NOMO-1 treated with dmso at 0.1 percent for 144 hours (cell line): ENCODE data around the gene AFF2.
A peak's percentile ranks its signal among the peaks of the same experiment; 100 is the strongest.
"Not testable (repeated sequence)": the region's sequence is repeated elsewhere in the genome, so short reads cannot be mapped to it uniquely, and the experiment has no call there.

Experiments
- DNase-seq: peaks from one replicate; lab custom pipeline; 2025; ENCODE audit not compliant: unreplicated experiment; lab: John Stamatoyannopoulos, UW

Gene AFF2

DNA sequence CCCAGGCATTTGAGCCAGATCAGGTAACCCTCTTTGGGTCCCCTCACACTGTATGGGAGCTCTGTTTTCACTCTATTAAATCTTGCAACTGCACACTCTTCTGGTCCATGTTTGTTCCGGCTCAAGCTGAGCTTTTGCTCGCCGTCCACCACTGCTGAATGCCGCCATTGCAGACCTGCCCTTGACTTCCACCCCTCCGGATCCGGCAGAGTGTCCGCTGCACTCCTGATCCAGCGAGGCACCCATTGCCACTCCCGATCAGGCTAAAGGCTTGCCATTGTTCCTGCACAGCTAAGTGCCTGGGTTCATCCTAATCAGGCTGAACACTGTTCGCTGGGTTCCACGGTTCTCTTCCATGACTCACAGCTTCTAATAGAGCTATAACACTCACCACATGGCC lies 406.2 kb downstream of the AFF2 start:
- not testable (repeated sequence) for DNase-seq

- no peak for DNase-seq
These were observed 409.3 kb downstream of the AFF2 start for GRCh38 chrX:148909758-148910157.

GRCh38 chrX:148913971-148914370 lies 413.6 kb downstream of the AFF2 start:
- DNase-seq, result no peak

GRCh38 chrX:148914783-148915182 lies 414.4 kb downstream of the AFF2 start:
- no peak for DNase-seq

GRCh38 chrX:148915474-148915873 lies 415.1 kb downstream of the AFF2 start:
- DNase-seq, result no peak

- DNase-seq, result no peak
These were observed 417.0 kb downstream of the AFF2 start for GRCh38 chrX:148917441-148917840.

- no peak for DNase-seq
These were observed 423.2 kb downstream of the AFF2 start for GRCh38 chrX:148923631-148924030.

GRCh38 chrX:148926371-148926770 lies 426.0 kb downstream of the AFF2 start:
- no peak for DNase-seq

- peak; percentile 20 for DNase-seq
These were observed 428.4 kb downstream of the AFF2 start for GRCh38 chrX:148928811-148929210.

- DNase-seq, result no peak
These were observed 429.3 kb downstream of the AFF2 start for GRCh38 chrX:148929686-148930085.

DNA sequence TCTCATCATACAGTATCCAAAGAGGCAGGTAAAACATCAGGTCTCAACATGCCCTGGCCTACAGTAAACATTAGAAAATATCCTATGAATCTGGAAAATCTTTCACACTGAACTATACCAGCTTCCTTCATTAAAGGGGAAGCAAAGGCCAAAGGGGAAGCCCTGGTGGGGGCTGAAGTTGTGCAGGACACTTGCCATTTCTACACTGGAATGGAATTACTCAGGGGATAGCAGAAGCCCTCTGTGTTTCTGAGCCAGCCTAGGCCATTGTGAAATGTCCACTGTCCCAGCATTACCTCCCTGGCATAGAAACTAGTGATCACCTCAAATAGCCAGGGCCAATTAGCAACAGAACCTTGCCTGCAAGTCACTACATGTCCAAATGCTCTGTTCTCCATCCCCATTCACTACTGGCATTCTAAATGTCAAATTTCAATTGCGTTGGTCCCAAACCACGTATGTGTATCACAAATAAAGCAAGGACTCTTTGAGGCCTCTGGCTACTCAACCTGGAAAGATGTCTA lies 429.9 kb downstream of the AFF2 start:
- DNase-seq, result no peak

DNA sequence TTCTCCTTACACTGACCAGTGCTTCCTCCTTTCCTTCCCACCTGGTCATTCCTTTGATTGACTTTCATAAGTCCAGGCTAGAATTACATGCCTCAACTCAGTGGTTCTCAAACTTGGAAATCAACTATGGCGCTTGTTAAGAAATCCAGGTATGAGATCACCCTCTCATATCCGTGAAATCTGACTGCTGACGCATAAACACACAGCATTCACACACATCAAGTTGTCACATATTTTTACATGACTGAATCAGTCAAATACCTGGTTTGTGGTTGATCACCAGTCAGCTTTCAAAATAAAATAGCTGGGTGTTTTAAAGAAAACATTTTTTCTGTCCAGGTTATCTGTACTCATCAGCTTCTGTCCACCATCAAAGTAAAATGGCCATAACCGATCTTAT lies 433.5 kb downstream of the AFF2 start:
- DNase-seq, result no peak

- no peak for DNase-seq
These were observed 437.9 kb downstream of the AFF2 start for GRCh38 chrX:148938348-148938747.

DNA sequence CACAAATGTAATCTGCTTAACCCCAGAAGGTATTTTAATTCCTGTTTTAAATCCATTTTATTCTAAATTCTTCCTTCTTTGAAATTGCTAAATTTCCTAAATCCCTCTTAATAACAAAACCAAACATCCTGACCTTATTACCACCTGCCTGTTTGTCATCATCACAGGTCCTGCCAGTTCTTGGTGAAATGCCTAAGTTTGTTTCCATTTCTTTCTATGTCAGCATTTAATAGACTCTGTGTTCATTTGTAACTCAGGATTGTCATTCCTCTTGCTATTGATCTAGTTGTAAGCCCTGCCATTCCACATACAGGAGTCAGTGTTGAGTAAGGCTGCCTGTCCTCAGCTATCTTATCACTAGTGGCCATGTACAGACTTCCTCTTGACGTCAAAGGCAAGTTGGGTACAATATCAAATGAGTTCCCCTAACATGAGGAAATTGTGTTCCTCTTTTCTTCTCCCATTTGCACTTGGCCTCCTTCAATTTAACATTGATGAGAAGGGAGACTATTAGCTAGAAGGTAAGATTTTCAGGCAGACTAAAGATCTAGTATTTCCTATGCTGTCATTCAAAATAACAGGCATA lies 440.1 kb downstream of the AFF2 start:
- DNase-seq, result peak; percentile 8

- no peak for DNase-seq
These were observed 442.3 kb downstream of the AFF2 start for GRCh38 chrX:148942754-148943153.

GRCh38 chrX:148947399-148947975 lies 447.1 kb downstream of the AFF2 start:
- DNase-seq, result no peak

- DNase-seq, result no peak
These were observed 455.9 kb downstream of the AFF2 start for GRCh38 chrX:148956352-148956751.

DNA sequence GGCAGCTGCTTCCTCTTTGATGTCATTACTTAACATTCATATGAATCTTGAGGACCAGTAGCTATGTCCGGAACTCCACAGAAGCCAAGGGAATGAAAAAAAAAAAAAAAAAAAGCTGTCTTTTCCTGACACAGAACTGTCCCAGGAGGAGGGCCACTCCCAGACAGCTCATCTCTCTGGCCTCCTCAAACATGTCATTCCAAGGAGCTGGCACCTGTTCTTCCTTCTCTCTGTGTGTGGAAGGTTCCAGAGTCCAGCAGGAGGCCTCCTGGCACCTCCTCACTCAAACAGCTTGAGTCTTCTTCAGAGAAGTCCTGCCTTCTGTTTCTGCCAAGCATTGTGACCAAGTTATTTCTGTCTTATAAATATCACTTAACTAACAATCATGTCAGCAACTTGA lies 458.5 kb downstream of the AFF2 start:
- no peak for DNase-seq

- DNase-seq, result no peak
These were observed 459.6 kb downstream of the AFF2 start for GRCh38 chrX:148960060-148960459.

DNA sequence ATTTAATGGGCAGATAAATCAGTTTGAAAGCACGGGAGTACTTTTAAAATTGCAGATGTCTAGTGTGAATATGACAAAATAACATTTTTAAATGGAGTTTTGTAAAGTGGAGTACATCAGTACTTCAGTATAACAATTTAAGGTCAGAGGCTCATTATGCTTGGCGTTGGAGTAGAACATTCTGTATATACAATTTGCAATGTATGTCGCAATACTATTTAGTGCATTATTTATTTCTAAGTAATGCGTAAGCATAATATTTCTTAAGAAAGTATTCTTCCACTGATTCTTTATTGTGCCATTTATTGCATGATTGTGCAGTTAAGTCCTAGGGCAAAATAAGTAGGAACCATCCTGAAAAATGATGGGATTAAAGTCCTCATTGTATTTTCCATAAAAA lies 461.6 kb downstream of the AFF2 start:
- no peak for DNase-seq

GRCh38 chrX:148976571-148977400 lies 476.4 kb downstream of the AFF2 start:
- no peak for DNase-seq

- no peak for DNase-seq
These were observed 479.4 kb downstream of the AFF2 start for GRCh38 chrX:148979786-148980185.
